Head of caudate nucleus (tissue), 42 donors: Measurements from ENCODE around the gene ITGAD.
A peak's percentile ranks its signal among the peaks of the same experiment; 100 is the strongest.
"Not testable (repeated sequence)": the region's sequence is repeated elsewhere in the genome, so short reads cannot be mapped to it uniquely, and the experiment has no call there.

Experiments
- DNase-seq, 42 donors: peaks; one replicate each; pipeline versions ENCODE4 v3.0.0 to v3.0.0-alpha.2; 2020 to 2021; ENCODE audit warnings: mixed read lengths in 7 of 42
- intact Hi-C: fragments of 100-400 bp; cut with DNase I; formaldehyde crosslinking; loops from one replicate; pipeline ENCODE4 v1.15.0; 2022

The ITGAD gene

GRCh38 chr16:31421587-31421986, 28.5 kb downstream of the ITGAD start:
- no peak for DNase-seq
- intact Hi-C loops = no loop called here

GRCh38 chr16:31423241-31423640, 30.1 kb downstream of the ITGAD start:
- peak in 1 of 42 donors; percentile 5 for DNase-seq
- intact Hi-C loops = no loop called here

GRCh38 chr16:31423801-31424200, 30.7 kb downstream of the ITGAD start:
- intact Hi-C loops = no loop called here
- peak in 2 of 42 donors; percentile 8 to 19 for DNase-seq

- DNase-seq = peak; percentile 20 to 84 (median 68)
- intact Hi-C loops = no loop called here
These were observed 34.5 kb downstream of the ITGAD start for GRCh38 chr16:31427441-31428278.

- peak in 1 of 42 donors; percentile 29 for DNase-seq
- intact Hi-C loops = no loop called here
These were observed 35.1 kb downstream of the ITGAD start, which contains the start of gene COX6A2 for GRCh38 chr16:31428279-31428597. COX6A2 (minus strand) TSS chr16:31428360; CDS start chr16:31428325, 35 bp downstream.

- intact Hi-C loops = no loop called here
These were observed 35.6 kb downstream of the ITGAD start for GRCh38 chr16:31428638-31429247.

GRCh38 chr16:31429314-31429713, 36.2 kb downstream of the ITGAD start:
- intact Hi-C loops = no loop called here
- peak in 1 of 42 donors; percentile 30 for DNase-seq

More at GRCh38 chr16:31428638-31429247, 35.6 kb downstream of the ITGAD start:
- peak in 5 of 42 donors; percentile 25 to 53 (median 37) for DNase-seq

- intact Hi-C loops = no loop called here
- peak in 1 of 42 donors; percentile 5 for DNase-seq
These were observed 36.7 kb downstream of the ITGAD start for GRCh38 chr16:31429796-31430195.

- intact Hi-C loops = no loop called here
- DNase-seq = peak in 1 of 42 donors; percentile 18
These were observed 37.4 kb downstream of the ITGAD start for GRCh38 chr16:31430380-31431052.

- peak in 2 of 42 donors; percentile 19 to 22 for DNase-seq
These were observed 42.4 kb downstream of the ITGAD start for GRCh38 chr16:31435341-31436220.

GRCh38 chr16:31436221-31437045, 43.3 kb downstream of the ITGAD start:
- intact Hi-C loops = no loop called here

More at GRCh38 chr16:31435341-31436220, 42.4 kb downstream of the ITGAD start:
- intact Hi-C loops = no loop called here

GRCh38 chr16:31438414-31438813, 45.3 kb downstream of the ITGAD start:
- intact Hi-C loops = no loop called here
- DNase-seq = no peak

More at GRCh38 chr16:31436221-31437045, 43.3 kb downstream of the ITGAD start:
- peak in 1 of 42 donors; percentile 21 for DNase-seq

- intact Hi-C loops, DNase-seq: not testable (repeated sequence)
These were observed 45.9 kb downstream of the ITGAD start for GRCh38 chr16:31439023-31439422.

- intact Hi-C loops = no loop called here
- DNase-seq = peak in 1 of 42 donors; percentile 22
These were observed 46.4 kb downstream of the ITGAD start for GRCh38 chr16:31439519-31439918.

GRCh38 chr16:31440516-31441184, 47.5 kb downstream of the ITGAD start:
- intact Hi-C loops = loop anchor here (5.0 to 10.0 kb wide), 2 partner anchors 256 to 453 kb away; partner anchors contain the start of genes FUS and HSD3B7

GRCh38 chr16:31441956-31442355, 48.8 kb downstream of the ITGAD start:
- intact Hi-C loops = loop anchor here (5.0 to 10.0 kb wide), 2 partner anchors 257 to 455 kb away; partner anchors contain the start of genes FUS and HSD3B7
- peak in 2 of 42 donors; percentile 31 to 45 for DNase-seq

More at GRCh38 chr16:31440516-31441184, 47.5 kb downstream of the ITGAD start:
- peak in 5 of 42 donors; percentile 8 to 44 (median 28) for DNase-seq

GRCh38 chr16:31445931-31446330, 52.8 kb downstream of the ITGAD start:
- peak in 1 of 42 donors; percentile 9 for DNase-seq
- intact Hi-C loops = loop anchor here (10.0 kb wide), 1 partner anchor 261 kb away; the partner anchor contains the start of gene FUS
